ENCODE measurements around the gene FOXL2NB. TPM values are rescaled to one million over a fixed set of nuclear protein-coding genes. Genes with fewer than 3 reads are reported as not detected.
A peak's percentile ranks its signal among the peaks of the same experiment; 100 is the strongest.

Gene FOXL2NB
- total and polyA plus RNA-seq, 5 donors: not detected

DNA sequence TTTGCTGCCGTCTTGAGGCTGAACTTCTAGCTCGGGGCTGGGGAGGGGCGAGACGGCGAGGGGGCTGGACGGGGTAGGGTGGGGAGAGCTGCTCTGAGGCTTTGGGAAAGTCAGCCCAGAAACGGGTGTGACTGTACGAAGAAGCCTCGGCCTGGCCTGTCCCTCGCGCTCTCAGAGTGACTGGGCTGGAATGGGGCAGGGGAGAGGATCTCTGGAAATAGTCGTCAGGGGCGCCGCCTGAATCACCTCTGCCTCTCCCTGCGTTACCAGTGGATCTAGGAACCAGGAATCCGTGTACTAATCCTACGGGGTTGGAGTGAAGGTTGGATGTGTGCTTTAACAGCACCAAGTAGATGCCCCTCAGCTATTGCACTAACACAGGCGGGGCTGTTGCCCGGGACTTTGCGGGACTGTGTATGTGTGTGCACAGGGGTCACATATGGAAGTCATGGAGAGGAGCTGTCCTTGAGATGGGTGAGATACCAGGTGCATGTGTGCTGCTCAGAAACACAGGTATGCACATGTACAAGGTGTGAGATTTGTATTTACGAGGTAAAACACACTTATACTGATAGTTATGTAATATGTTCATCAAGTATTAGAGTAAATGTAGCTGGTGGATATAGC is 591 bp downstream of the FOXL2NB start:
- Histone ChIP-seq H3K9me3 (ENCODE audit: control insufficient read depth, low read length) (no peaks in the 10 kb centered on the region), H3K4me1 (ENCODE audit: control insufficient read depth, insufficient read depth, low read length) (peaks cover 3% of the 10 kb centered on the region), H3K4me3 (ENCODE audit: low read length) (no peak overlapping the region), H3K27ac (ENCODE audit: low read length) (no peak overlapping the region), H3K27me3 (ENCODE audit: control insufficient read depth, insufficient read depth) (no peaks in the 10 kb centered on the region)
- intact Hi-C loops (cut with DNase I): no loop called here
- WGBS: 39% methylated on average over 21 of the region's 21 CpGs
- no peak for ATAC-seq
- DNase-seq: no peak

DNA sequence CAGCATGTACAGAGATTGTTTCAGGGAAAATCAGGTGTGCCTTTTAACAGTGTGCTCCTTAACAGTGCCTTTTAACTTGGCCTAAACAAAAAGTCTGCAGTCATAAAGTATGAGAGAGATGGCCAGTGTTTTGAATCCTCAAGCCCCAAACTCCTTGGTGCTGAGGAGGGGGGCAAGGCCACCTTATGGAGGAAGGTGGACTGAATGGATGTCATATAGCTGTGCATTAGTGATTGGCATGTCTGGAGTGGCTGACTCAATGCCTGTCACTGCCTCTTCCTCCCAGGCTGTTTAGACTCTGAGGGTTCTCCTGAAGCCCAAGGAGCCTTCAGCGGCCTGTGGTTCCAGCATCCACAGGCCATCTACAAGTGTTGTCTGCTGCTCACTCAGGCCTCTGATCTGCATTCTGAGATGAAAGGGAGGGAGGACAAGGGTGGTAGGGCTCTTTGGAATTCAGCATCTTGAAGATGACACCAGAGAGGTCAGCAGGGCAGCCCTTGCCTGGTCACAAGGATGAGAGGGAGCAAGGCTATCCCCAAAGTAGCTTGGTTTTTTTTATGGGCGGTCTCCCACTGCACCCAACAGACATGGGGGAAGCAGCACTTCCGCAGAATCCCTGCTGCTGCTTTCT is 1.5 kb downstream of the FOXL2NB start:
- 89% methylated on average over 3 of the region's 3 CpGs for WGBS
- intact Hi-C loops (cut with DNase I): no loop called here
- peaks cover 3% of the 10 kb centered on the region for H3K4me1 ChIP-seq (ENCODE audit: control insufficient read depth, insufficient read depth, low read length)
- H3K4me3 ChIP-seq (ENCODE audit: low read length): no peak overlapping the region
- no peak overlapping the region for H3K27ac ChIP-seq (ENCODE audit: low read length)
- peaks cover under 1% of the 10 kb centered on the region for H3K27me3 ChIP-seq (ENCODE audit: control insufficient read depth, insufficient read depth)
- no peaks in the 10 kb centered on the region for H3K9me3 ChIP-seq (ENCODE audit: control insufficient read depth, low read length)
- DNase-seq (no peak), ATAC-seq (no peak)

DNA sequence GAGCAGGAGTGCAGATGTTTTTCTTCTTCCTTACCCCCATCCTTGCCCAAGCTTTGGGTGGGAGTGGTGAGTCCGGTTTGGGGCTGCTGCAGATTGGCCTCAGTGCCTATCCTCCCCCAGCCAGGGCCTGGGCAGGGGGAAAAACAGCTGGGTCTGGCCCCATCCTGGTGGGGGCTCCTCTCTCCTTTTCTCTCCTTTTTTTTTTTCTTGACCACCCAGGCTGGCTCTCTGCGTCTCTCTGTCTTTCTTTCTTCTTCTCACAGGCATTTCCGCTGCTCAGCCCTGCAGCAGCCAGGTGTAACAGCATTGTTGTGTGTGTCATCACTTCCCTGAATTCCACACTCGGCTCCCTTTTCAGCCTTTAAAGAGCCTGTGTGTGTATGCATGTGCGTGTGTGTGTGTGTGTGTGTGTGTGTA is 2.0 kb downstream of the FOXL2NB start:
- intact Hi-C loops (cut with DNase I): no loop called here
- no peak for ATAC-seq

DNA sequence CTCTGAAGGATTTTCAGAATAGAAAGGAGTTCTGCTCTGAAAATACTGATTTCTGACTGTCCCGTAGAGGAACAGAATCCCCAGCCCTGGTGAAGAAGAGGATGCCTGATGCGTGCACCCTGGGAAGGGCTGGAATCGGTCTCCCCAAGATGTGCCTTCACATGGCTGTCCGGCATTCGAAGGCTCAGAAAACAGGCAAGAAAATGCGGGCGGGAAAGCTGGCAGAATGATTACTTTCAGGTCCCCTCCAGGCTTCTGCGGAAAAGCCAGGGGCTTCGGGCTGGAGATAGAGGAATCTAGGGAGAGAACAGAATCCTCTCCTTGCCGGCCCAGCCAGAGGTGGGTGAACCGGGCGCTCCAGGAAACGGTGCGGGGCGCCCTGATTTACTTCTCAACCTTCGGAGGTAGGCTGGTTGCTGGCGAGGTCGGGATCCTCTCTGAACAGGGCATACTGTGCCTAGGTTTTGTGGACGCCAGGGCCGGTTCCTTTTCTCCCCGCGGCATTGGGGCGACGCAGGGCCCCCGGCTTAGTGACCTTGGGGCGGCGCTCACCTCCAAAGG is 2.5 kb downstream of the FOXL2NB start:
- ATAC-seq: no peak
- 9% methylated on average over 27 of the region's 27 CpGs for WGBS
- intact Hi-C loops (cut with DNase I): no loop called here

More for the DNA sequence above, 2.0 kb downstream of the FOXL2NB start:
- no peak overlapping the region for H3K27ac ChIP-seq (ENCODE audit: low read length)
- peaks cover 2% of the 10 kb centered on the region for H3K27me3 ChIP-seq (ENCODE audit: control insufficient read depth, insufficient read depth)
- 66% methylated on average over 5 of the region's 5 CpGs for WGBS
- H3K4me1 ChIP-seq (ENCODE audit: control insufficient read depth, insufficient read depth, low read length): peaks cover 3% of the 10 kb centered on the region
- DNase-seq: no peak
- H3K9me3 ChIP-seq (ENCODE audit: control insufficient read depth, low read length): no peaks in the 10 kb centered on the region
- H3K4me3 ChIP-seq (ENCODE audit: low read length): no peak overlapping the region

DNA sequence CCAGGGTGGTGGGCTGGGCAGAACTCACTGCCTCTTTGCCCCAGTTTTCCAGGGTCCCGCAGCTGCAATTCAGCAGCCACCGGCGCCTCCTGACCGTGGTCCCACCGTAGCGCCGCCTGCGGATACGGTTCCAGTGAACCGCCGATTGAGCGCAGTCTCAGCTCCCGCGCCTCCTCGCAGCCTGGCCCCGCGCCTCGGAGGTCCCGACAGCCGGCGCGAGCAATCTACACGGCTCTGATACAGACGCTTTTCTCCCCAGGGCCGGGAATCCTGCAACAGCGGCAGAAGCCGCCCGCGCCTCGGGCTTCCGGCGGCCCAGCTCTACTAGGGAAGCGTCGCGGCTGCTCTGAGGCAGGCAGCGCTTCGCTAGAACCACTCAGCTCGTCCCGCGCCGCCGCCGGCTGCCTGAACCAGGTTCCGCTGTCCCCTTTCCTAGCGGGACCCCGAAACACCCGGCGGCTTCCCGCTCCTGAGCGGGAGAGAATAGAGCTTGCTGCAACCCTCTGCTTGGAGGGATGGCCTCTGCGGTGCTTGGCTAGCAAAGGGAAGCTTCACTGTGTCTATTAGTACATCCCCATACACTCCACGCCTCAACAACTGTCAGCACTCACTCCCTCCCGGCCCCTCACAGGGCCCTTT is 3.1 kb downstream of the FOXL2NB start:
- Histone ChIP-seq H3K9me3 (ENCODE audit: control insufficient read depth, low read length) (no peaks in the 10 kb centered on the region), H3K4me1 (ENCODE audit: control insufficient read depth, insufficient read depth, low read length) (peaks cover 3% of the 10 kb centered on the region), H3K27ac (ENCODE audit: low read length) (no peak overlapping the region), H3K4me3 (ENCODE audit: low read length) (peak overlapping the region; percentile 8), H3K27me3 (ENCODE audit: control insufficient read depth, insufficient read depth) (peaks cover 2% of the 10 kb centered on the region)
- peak in 1 of 3 donors; percentile 60 for DNase-seq
- ATAC-seq: peak; percentile 61 to 62
- intact Hi-C loops (cut with DNase I): no loop called here
- 1% methylated on average over 53 of the region's 53 CpGs for WGBS

More for the DNA sequence above, 2.5 kb downstream of the FOXL2NB start:
- Histone ChIP-seq H3K9me3 (ENCODE audit: control insufficient read depth, low read length) (no peaks in the 10 kb centered on the region), H3K27me3 (ENCODE audit: control insufficient read depth, insufficient read depth) (peaks cover 2% of the 10 kb centered on the region), H3K4me1 (ENCODE audit: control insufficient read depth, insufficient read depth, low read length) (peaks cover 3% of the 10 kb centered on the region), H3K27ac (ENCODE audit: low read length) (no peak overlapping the region), H3K4me3 (ENCODE audit: low read length) (peak overlapping the region; percentile 8)
- DNase-seq: no peak

DNA sequence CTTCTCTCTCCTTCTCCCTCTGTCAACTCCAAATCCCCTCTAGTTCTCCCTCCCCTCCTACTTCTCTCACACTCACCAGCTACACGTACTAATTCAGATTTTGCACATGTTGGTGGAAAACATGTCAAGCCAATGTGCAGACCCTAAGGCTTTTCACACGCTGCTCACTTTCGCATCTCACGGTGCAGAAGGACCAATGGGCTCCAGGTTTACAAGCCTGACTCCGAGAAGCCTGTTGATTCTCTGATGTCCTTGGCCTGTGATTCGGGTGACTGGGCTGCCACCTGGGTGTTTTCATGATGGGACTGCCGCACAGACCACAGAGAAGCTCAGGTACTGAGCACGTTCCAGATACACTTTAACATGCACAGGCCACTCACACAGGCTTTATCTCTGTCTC is 3.7 kb downstream of the FOXL2NB start:
- 85% methylated on average over 8 of the region's 8 CpGs for WGBS
- Histone ChIP-seq H3K9me3 (ENCODE audit: control insufficient read depth, low read length) (no peaks in the 10 kb centered on the region), H3K27me3 (ENCODE audit: control insufficient read depth, insufficient read depth) (peaks cover 2% of the 10 kb centered on the region), H3K27ac (ENCODE audit: low read length) (no peak overlapping the region), H3K4me3 (ENCODE audit: low read length) (no peak overlapping the region), H3K4me1 (ENCODE audit: control insufficient read depth, insufficient read depth, low read length) (peaks cover 3% of the 10 kb centered on the region)
- ATAC-seq (no peak), DNase-seq (no peak)
- intact Hi-C loops (cut with DNase I): no loop called here

DNA sequence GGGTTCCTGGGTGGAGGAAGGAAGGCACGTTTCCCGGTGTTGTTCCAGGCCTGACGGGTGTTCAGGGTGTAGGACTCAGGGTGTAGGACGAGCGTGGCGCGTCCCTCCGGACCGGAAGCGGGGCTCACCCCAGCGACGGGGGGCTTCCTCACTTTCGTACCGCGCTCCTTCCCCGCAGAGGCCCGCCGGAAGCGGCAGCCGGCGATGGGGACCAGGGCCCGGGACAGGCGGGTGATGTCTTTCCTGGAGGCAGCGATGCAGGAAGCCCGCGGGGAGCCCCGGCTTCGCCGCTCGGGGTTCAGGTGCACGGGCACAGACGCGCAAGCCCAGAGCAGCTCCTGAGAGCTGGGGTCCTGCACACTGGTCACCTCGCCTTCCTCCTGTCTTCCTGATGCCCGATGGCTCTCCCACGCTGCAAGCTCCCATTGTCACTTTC is 13.4 kb downstream of the FOXL2NB start:
- Histone ChIP-seq H3K9me3 (ENCODE audit: control insufficient read depth, low read length) (no peaks in the 10 kb centered on the region), H3K27ac (ENCODE audit: low read length) (no peak overlapping the region), H3K4me1 (ENCODE audit: control insufficient read depth, insufficient read depth, low read length) (no peaks in the 10 kb centered on the region), H3K27me3 (ENCODE audit: control insufficient read depth, insufficient read depth) (peaks cover 4% of the 10 kb centered on the region), H3K4me3 (ENCODE audit: low read length) (no peak overlapping the region)
- 5% methylated on average over 36 of the region's 36 CpGs for WGBS
- ATAC-seq (no peak), DNase-seq (peak in 1 of 3 donors; percentile 35)
- intact Hi-C loops (cut with DNase I): no loop called here

DNA sequence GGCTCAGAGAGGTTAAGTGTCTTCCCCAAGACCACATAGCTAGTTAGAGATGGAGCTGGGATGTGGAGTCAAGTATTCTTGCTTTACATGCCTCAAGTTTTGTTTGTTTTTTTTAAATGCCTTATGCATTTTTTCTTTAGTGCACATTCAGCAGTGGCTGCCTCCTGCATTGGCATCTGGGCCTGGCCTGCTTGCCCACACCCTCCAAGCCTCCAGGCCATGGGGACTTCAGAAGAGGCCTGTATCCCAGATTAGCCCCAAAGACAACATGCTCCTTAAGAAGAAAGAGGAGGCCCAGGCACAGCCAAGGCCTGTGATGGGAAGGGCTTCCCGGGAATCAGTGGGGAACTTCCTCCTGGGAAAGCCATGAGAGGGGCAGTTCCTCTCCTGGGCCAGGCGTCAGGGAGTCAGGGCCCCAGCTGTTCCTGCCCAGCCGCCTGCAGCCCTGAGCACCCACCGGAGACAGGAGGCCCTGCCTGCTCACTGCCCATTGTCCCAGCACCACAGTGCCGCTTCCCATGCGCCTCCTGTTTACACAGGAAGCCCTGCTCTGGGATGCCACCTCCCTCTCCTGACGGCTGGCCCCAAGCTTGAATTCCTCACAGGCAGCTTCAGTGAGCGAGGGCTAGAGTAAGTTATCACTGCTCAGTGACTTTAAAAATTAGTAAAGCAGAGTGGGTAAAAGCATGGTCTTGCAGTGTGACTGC is 16.0 kb downstream of the FOXL2NB start:
- intact Hi-C loops (cut with DNase I): no loop called here
- no peak for ATAC-seq
- 57% methylated on average over 8 of the region's 8 CpGs for WGBS
- DNase-seq: no peak
- Histone ChIP-seq H3K9me3 (ENCODE audit: control insufficient read depth, low read length) (no peaks in the 10 kb centered on the region), H3K4me1 (ENCODE audit: control insufficient read depth, insufficient read depth, low read length) (no peaks in the 10 kb centered on the region), H3K4me3 (ENCODE audit: low read length) (no peak overlapping the region), H3K27me3 (ENCODE audit: control insufficient read depth, insufficient read depth) (no peaks in the 10 kb centered on the region), H3K27ac (ENCODE audit: low read length) (no peak overlapping the region)

DNA sequence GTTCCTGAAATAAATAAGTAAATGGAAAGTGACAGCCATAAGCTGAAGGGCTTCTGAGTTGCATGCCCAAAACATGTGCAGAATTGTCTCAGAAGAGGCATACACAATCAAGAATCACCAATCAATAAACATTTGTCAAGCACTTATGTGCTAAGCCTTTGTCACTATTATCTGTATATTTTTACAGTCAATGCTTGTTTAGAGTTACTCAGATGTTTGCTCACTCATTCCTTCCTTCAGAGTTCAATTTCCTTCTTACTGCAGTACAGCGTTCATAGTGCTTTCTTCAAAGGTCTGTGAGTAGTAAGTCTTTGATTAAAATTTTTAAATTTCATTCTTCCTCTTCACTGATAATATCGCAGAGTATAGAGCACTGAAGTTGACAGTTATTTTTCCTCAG is 17.2 kb downstream of the FOXL2NB start:
- no peak overlapping the region for H3K4me3 ChIP-seq (ENCODE audit: low read length)
- 92% methylated on average over 2 of the region's 2 CpGs for WGBS
- no peaks in the 10 kb centered on the region for H3K27me3 ChIP-seq (ENCODE audit: control insufficient read depth, insufficient read depth)
- no peaks in the 10 kb centered on the region for H3K4me1 ChIP-seq (ENCODE audit: control insufficient read depth, insufficient read depth, low read length)
- intact Hi-C loops (cut with DNase I): no loop called here
- ATAC-seq (no peak), DNase-seq (no peak)
- no peaks in the 10 kb centered on the region for H3K9me3 ChIP-seq (ENCODE audit: control insufficient read depth, low read length)
- no peak overlapping the region for H3K27ac ChIP-seq (ENCODE audit: low read length)

DNA sequence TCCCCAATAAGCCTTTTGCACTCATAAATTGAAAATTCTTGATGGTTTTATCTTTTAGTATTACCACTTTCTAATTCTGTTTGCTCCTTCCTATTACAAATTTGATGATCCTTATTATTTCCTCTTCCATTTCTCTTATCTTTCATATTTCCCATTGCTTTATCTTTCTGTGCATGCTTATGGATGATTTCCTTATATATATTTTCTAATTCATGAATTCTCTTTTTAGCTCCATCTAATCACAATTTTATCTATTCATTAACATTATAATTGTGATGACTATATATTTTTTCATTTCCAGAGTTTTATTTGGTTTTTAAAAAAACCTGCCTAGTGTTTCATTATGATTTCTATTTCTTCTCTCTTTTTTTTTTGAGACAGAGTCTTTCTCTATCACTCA is 17.9 kb downstream of the FOXL2NB start:
- Histone ChIP-seq H3K4me3 (ENCODE audit: low read length) (no peak overlapping the region), H3K27me3 (ENCODE audit: control insufficient read depth, insufficient read depth) (no peaks in the 10 kb centered on the region), H3K4me1 (ENCODE audit: control insufficient read depth, insufficient read depth, low read length) (no peaks in the 10 kb centered on the region), H3K27ac (ENCODE audit: low read length) (no peak overlapping the region), H3K9me3 (ENCODE audit: control insufficient read depth, low read length) (no peaks in the 10 kb centered on the region)
- intact Hi-C loops (cut with DNase I): no loop called here
- ATAC-seq (no peak), DNase-seq (no peak)
